HS-5 (cell line): ENCODE measurements around the gene CACHD1.
"Not testable (repeated sequence)": the region's sequence is repeated elsewhere in the genome, so short reads cannot be mapped to it uniquely, and the experiment has no call there.

Source experiments
- DNase-seq: peaks from one replicate; pipeline ENCODE4 v3.0.0-alpha.2; 2012; ENCODE audit warnings: low read depth

CACHD1 gene

GRCh38 chr1:64701886-64702285 is 232.0 kb downstream of the CACHD1 start:
- DNase-seq = no peak

GRCh38 chr1:64702670-64703069 is 232.7 kb downstream of the CACHD1 start:
- DNase-seq = not testable (repeated sequence)

- DNase-seq = no peak
These were observed 233.7 kb downstream of the CACHD1 start for GRCh38 chr1:64703600-64703999.

GRCh38 chr1:64705591-64705990 is 235.7 kb downstream of the CACHD1 start:
- no peak for DNase-seq

GRCh38 chr1:64711266-64711665 is 241.3 kb downstream of the CACHD1 start:
- DNase-seq = no peak

- DNase-seq = no peak
These were observed 242.1 kb downstream of the CACHD1 start for GRCh38 chr1:64712049-64712448.

- no peak for DNase-seq
These were observed 245.3 kb downstream of the CACHD1 start for GRCh38 chr1:64715186-64715585.

- DNase-seq = no peak
These were observed 251.2 kb downstream of the CACHD1 start for GRCh38 chr1:64721135-64721534.

- DNase-seq = no peak
These were observed 251.7 kb downstream of the CACHD1 start for GRCh38 chr1:64721576-64722145.

GRCh38 chr1:64727861-64728260 is 257.9 kb downstream of the CACHD1 start:
- DNase-seq = no peak

- no peak for DNase-seq
These were observed 263.8 kb downstream of the CACHD1 start for GRCh38 chr1:64733581-64734286.

- DNase-seq = no peak
These were observed 264.3 kb downstream of the CACHD1 start for GRCh38 chr1:64734287-64734652.

- not testable (repeated sequence) for DNase-seq
These were observed 270.8 kb downstream of the CACHD1 start for GRCh38 chr1:64740687-64741086.
